Hematopoietic multipotent progenitor cell (in vitro differentiated cells): ENCODE results near the gene COL13A1. TPM values are rescaled to one million over a fixed set of nuclear protein-coding genes. Genes with fewer than 3 reads are reported as not detected.

ENCODE experiments used
- DNase-seq, 3 donors: peaks; one replicate each; pipeline ENCODE4 v3.0.0-alpha.2; 2011 to 2015; ENCODE audit warnings: low read depth in 2 of 3, low spot score in 2 of 3
- total RNA-seq: library from RNA; depleted of rRNA; stranded (reverse); fragments of >200 nt; gene quantifications from one replicate; pipeline ENCODE4 v1.2.3, GENCODE V29; 2012

COL13A1 gene
- total RNA-seq, 1 donor: under 0.01 TPM

- no peak for DNase-seq
Observed at GRCh38 chr10:69865450-69865849, 63.7 kb downstream of the COL13A1 start.

GRCh38 chr10:69866246-69866687, 64.6 kb downstream of the COL13A1 start:
- no peak for DNase-seq

GRCh38 chr10:69866688-69867461, 65.2 kb downstream of the COL13A1 start:
- DNase-seq: no peak

- no peak for DNase-seq
Observed at GRCh38 chr10:69867699-69868558, 66.2 kb downstream of the COL13A1 start.

- no peak for DNase-seq
Observed at GRCh38 chr10:69868821-69869220, 67.1 kb downstream of the COL13A1 start.

- DNase-seq: no peak
Observed at GRCh38 chr10:69869291-69869961, 67.7 kb downstream of the COL13A1 start.

GRCh38 chr10:69870591-69870990, 68.9 kb downstream of the COL13A1 start:
- no peak for DNase-seq

- DNase-seq: no peak
Observed at GRCh38 chr10:69871074-69871473, 69.4 kb downstream of the COL13A1 start.

GRCh38 chr10:69872323-69872722, 70.6 kb downstream of the COL13A1 start:
- no peak for DNase-seq

- no peak for DNase-seq
Observed at GRCh38 chr10:69873135-69873639, 71.5 kb downstream of the COL13A1 start.

GRCh38 chr10:69874449-69874848, 72.7 kb downstream of the COL13A1 start:
- no peak for DNase-seq

GRCh38 chr10:69875856-69876255, 74.2 kb downstream of the COL13A1 start:
- no peak for DNase-seq

- DNase-seq: no peak
Observed at GRCh38 chr10:69876286-69876685, 74.6 kb downstream of the COL13A1 start.

- no peak for DNase-seq
Observed at GRCh38 chr10:69876931-69877330, 75.2 kb downstream of the COL13A1 start.

- DNase-seq: no peak
Observed at GRCh38 chr10:69878038-69878437, 76.3 kb downstream of the COL13A1 start.

GRCh38 chr10:69878951-69879350, 77.2 kb downstream of the COL13A1 start:
- no peak for DNase-seq

- no peak for DNase-seq
Observed at GRCh38 chr10:69879634-69880257, 78.0 kb downstream of the COL13A1 start.

- no peak for DNase-seq
Observed at GRCh38 chr10:69880301-69881081, 78.8 kb downstream of the COL13A1 start.

GRCh38 chr10:69881202-69881601, 79.5 kb downstream of the COL13A1 start:
- DNase-seq: no peak
